ENCODE measurements around the gene SENP5. TPM values are rescaled to one million over a fixed set of nuclear protein-coding genes. Genes with fewer than 3 reads are reported as not detected.
"Not testable (repeated sequence)": the region's sequence is repeated elsewhere in the genome, so short reads cannot be mapped to it uniquely, and the experiment has no call there.

SENP5 gene
- total RNA-seq, result 23.8 and 25.2 TPM in 2 replicates

GRCh38 chr3:196867507-196868296, at the start of gene SENP5:
Gene SENP5, plus strand, starts transcription at chr3:196867920. Its CDS starts 17,262 bp downstream, at chr3:196885182.
- no peaks in the 10 kb centered on the region for H3K27me3 ChIP-seq (ENCODE audit: control insufficient read depth, insufficient read depth, low read length)
- TF ChIP-seq CTCF (IDR thresholded peaks at IDR 0.05; ENCODE audit: insufficient read depth, low read length, poor library complexity, severe bottlenecking), result no peak
- DNase-seq (ENCODE audit: low read depth), result peak; percentile 60
- H3K36me3 ChIP-seq (ENCODE audit: control insufficient read depth, insufficient read depth, low read length), result no peaks in the 10 kb centered on the region
- H3K4me3 ChIP-seq (ENCODE audit: low read depth, low read length), result peak within 1 kb of the TSS; percentile 89

- TF ChIP-seq CTCF (IDR thresholded peaks at IDR 0.05; ENCODE audit: insufficient read depth, low read length, poor library complexity, severe bottlenecking), result no peak
- no peak for DNase-seq (ENCODE audit: low read depth)
- H3K4me3 ChIP-seq (ENCODE audit: low read depth, low read length), result no peak overlapping the region
- peaks cover 5% of the 10 kb centered on the region for H3K36me3 ChIP-seq (ENCODE audit: control insufficient read depth, insufficient read depth, low read length)
- H3K27me3 ChIP-seq (ENCODE audit: control insufficient read depth, insufficient read depth, low read length), result no peaks in the 10 kb centered on the region
Observed at GRCh38 chr3:196821806-196822355, 45.8 kb upstream of the SENP5 start.

- not testable (repeated sequence) for H3K27me3 ChIP-seq (ENCODE audit: control insufficient read depth, insufficient read depth, low read length); DNase-seq (ENCODE audit: low read depth); H3K4me3 ChIP-seq (ENCODE audit: low read depth, low read length); H3K36me3 ChIP-seq (ENCODE audit: control insufficient read depth, insufficient read depth, low read length)
Observed at GRCh38 chr3:196829651-196830050, 38.1 kb upstream of the SENP5 start.

- no peak for TF ChIP-seq CTCF (IDR thresholded peaks at IDR 0.05; ENCODE audit: insufficient read depth, low read length, poor library complexity, severe bottlenecking)
- no peak for DNase-seq (ENCODE audit: low read depth)
- peaks cover 1% of the 10 kb centered on the region for H3K36me3 ChIP-seq (ENCODE audit: control insufficient read depth, insufficient read depth, low read length)
- H3K4me3 ChIP-seq (ENCODE audit: low read depth, low read length), result no peak overlapping the region
- no peaks in the 10 kb centered on the region for H3K27me3 ChIP-seq (ENCODE audit: control insufficient read depth, insufficient read depth, low read length)
Observed at GRCh38 chr3:196835086-196835485, 32.6 kb upstream of the SENP5 start.

GRCh38 chr3:196836626-196837025, 31.1 kb upstream of the SENP5 start:
- not testable (repeated sequence) for H3K36me3 ChIP-seq (ENCODE audit: control insufficient read depth, insufficient read depth, low read length); DNase-seq (ENCODE audit: low read depth); H3K27me3 ChIP-seq (ENCODE audit: control insufficient read depth, insufficient read depth, low read length); H3K4me3 ChIP-seq (ENCODE audit: low read depth, low read length)

GRCh38 chr3:196837819-196838420, 29.8 kb upstream of the SENP5 start:
- no peak overlapping the region for H3K4me3 ChIP-seq (ENCODE audit: low read depth, low read length)
- H3K36me3 ChIP-seq (ENCODE audit: control insufficient read depth, insufficient read depth, low read length), result no peaks in the 10 kb centered on the region
- no peak for DNase-seq (ENCODE audit: low read depth)
- no peaks in the 10 kb centered on the region for H3K27me3 ChIP-seq (ENCODE audit: control insufficient read depth, insufficient read depth, low read length)
- TF ChIP-seq CTCF (IDR thresholded peaks at IDR 0.05; ENCODE audit: insufficient read depth, low read length, poor library complexity, severe bottlenecking), result peak; percentile 66

GRCh38 chr3:196839351-196839750, 28.4 kb upstream of the SENP5 start:
- not testable (repeated sequence) for H3K36me3 ChIP-seq (ENCODE audit: control insufficient read depth, insufficient read depth, low read length); DNase-seq (ENCODE audit: low read depth); H3K27me3 ChIP-seq (ENCODE audit: control insufficient read depth, insufficient read depth, low read length); H3K4me3 ChIP-seq (ENCODE audit: low read depth, low read length)
